ENCODE measurements around the gene SLC2A6.

GRCh38 chr9:133477461-133477860 lies 1.4 kb downstream of the SLC2A6 start:
- TF ChIP-seq, protein P1, sequence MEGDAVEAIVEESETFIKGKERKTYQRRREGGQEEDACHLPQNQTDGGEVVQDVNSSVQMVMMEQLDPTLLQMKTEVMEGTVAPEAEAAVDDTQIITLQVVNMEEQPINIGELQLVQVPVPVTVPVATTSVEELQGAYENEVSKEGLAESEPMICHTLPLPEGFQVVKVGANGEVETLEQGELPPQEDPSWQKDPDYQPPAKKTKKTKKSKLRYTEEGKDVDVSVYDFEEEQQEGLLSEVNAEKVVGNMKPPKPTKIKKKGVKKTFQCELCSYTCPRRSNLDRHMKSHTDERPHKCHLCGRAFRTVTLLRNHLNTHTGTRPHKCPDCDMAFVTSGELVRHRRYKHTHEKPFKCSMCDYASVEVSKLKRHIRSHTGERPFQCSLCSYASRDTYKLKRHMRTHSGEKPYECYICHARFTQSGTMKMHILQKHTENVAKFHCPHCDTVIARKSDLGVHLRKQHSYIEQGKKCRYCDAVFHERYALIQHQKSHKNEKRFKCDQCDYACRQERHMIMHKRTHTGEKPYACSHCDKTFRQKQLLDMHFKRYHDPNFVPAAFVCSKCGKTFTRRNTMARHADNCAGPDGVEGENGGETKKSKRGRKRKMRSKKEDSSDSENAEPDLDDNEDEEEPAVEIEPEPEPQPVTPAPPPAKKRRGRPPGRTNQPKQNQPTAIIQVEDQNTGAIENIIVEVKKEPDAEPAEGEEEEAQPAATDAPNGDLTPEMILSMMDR (IDR thresholded peaks at IDR 0.05): no peak
- TF ChIP-seq POLR2A (IDR thresholded peaks at IDR 0.05) (no peak), POLR2AphosphoS5 (IDR thresholded peaks at IDR 0.05) (no peak)

Data from breast epithelium (tissue), 3 donors.